Smooth muscle cell of the brain vasculature (primary cell): Measurements from ENCODE around the gene C2CD4D.
"Not testable (repeated sequence)": the region's sequence is repeated elsewhere in the genome, so short reads cannot be mapped to it uniquely, and the experiment has no call there.

Experiments
- DNase-seq: peaks from one replicate; pipeline ENCODE4 v3.0.0-alpha.2; 2012; ENCODE audit warnings: low read depth, low spot score

Gene C2CD4D

GRCh38 chr1:151839457-151840403, at the start of gene C2CD4D:
Gene C2CD4D, minus strand, starts transcription at chr1:151839820. Its CDS starts 831 bp downstream, at chr1:151838989.
- DNase-seq: no peak

DNA sequence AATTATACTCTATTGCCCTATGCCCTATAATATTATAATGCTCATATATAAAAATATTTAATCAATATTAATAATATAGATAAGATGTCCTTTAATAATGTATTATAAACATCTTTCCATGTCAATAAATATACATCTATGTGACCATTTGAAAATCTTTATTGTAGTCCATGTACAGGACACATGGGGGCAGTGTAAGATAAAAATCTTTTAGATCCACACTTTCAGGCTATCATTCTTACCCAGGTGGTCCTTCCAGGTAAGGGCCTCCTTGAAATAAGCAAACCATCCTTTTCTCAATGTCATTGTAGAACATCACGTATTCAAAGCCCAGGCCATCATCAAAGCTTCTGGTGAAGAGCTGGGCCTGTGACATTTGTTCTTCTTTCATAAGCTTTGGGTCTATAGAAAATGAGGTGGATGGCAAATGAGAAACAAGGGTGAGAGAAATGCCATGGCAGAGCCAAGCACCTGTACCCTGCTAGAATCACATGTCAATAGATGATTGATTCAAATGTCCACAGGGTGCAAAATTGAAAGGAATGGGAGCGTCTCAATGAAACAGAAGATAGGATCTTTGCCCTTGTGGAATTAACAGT, 49.5 kb upstream of the C2CD4D start:
- no peak for DNase-seq

DNA sequence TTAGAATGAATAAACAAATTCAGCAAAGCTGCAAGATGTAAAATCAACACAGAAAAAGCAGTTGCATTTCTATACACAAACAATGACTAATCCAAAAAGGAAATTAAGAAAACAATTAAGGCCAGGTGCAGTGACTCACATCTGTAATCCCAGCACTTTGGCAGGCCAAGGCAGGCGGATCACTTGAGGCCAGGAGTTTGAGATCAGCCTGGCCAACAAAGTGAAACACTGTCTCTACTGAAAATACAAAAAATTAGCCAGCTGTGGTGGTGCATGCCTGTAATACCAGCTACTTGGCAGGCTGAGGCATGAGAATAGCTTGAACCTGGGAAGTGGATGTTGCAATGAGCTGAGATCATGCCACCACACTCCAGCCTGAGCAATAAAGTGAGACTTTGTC, 47.4 kb upstream of the C2CD4D start:
- no peak for DNase-seq

DNA sequence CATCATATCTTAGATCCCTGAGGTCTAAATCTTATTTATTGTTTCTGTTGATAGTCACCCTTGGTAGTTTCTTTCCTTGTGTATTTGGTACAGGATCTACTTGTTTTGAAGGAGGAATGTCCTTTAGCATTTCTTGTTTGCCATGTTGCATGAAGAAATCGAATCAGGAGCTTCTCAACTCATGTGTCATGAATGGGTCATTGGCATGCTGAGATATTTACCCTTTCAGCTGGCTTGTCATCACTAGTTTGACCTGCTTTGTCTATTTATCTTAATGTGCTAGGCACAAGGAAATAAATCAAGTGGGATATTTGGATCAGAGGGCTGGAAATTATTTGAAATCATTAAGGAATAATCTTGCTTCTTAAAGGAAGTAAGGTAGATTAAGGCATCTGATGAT, 45.9 kb upstream of the C2CD4D start:
- no peak for DNase-seq

- not testable (repeated sequence) for DNase-seq
Observed at GRCh38 chr1:151884879-151885278, 45.3 kb upstream of the C2CD4D start.

GRCh38 chr1:151884445-151884844, 44.8 kb upstream of the C2CD4D start:
- not testable (repeated sequence) for DNase-seq

- DNase-seq: not testable (repeated sequence)
Observed at GRCh38 chr1:151883898-151884297, 44.3 kb upstream of the C2CD4D start.

GRCh38 chr1:151882918-151883317, 43.3 kb upstream of the C2CD4D start:
- DNase-seq: not testable (repeated sequence)

DNA sequence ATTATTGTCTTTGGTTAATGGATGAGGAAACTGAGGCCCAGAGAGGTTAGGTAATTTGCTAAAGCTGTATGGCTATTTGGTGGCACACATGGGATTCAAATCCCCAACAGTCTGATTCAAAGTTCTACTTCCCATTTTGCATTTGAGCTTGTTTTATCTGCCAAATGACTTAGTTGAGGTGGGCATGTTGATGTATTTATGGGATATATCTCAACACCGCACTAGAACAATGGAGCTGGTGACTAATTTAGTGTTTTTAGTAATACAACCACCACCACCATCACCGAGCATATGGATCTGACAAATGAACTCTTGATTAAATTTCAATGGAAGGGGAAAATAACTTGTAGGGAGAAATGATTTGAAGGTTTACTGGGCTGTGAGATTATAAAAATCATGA, 42.8 kb upstream of the C2CD4D start:
- no peak for DNase-seq

DNA sequence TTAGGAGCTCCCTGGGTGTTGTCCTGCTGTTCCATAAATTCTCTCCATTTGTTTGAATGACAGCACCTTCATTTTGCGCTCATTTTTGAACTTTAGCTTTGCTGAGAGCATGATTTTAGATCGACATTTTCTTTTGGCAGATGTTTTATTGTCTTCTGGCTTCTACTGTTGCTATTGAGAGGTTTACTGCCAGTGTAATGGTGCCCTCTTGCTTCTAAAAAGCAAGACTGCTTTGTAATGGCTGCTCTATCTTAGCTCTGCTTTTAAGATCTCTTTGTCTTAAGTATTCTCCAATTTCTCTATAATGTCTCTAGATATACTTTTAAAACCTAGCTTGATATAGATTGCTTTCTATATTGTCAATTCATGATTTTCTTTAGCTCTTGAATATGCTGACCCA, 41.9 kb upstream of the C2CD4D start:
- DNase-seq: no peak

- DNase-seq: no peak
Observed at GRCh38 chr1:151875419-151876097, 35.9 kb upstream of the C2CD4D start.

- not testable (repeated sequence) for DNase-seq
Observed at GRCh38 chr1:151872776-151873175, 33.2 kb upstream of the C2CD4D start.

- no peak for DNase-seq
Observed at GRCh38 chr1:151871284-151872030, 31.8 kb upstream of the C2CD4D start.

GRCh38 chr1:151868486-151868885, 28.9 kb upstream of the C2CD4D start:
- DNase-seq: no peak

- DNase-seq: no peak
Observed at GRCh38 chr1:151867765-151868411, 28.3 kb upstream of the C2CD4D start.

DNA sequence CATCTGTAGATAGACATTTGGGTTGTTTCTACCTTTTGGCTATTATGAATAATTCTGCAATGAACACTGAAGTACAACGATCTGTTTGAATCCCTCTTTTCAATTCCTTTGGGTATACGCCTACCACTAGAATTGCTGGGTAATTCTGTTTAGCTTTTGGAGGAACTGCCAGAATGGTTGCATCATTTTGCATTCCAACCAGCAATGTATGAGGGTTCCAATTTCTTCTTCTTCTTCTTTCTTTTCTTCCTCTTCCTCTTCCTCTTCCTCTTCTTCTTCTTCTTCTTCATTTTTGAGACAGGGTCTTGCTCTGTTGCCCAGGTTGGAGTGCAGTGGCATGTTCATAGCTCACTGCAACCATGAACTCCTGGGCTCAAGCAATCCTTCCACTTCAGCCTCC, 27.7 kb upstream of the C2CD4D start:
- no peak for DNase-seq

DNA sequence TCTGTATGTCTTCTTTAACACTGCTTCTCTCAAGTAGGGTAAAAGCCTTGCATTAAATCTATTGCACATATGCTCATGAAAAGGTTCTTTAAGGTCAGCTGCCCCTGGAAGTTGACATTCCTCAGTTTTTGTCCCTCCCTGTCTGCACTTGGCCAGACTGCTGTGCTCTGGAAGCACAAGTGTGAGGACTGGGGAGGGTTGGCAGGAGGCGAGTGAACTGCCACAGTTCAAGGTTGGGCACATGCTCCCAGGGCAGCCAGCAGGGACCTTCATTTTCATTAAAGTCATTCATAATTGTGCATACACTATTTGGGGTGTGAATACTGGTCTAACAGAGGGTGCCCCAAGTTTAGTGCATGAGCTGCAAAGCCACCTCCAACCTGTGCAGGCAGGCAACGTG, 24.8 kb upstream of the C2CD4D start:
- DNase-seq: no peak

DNA sequence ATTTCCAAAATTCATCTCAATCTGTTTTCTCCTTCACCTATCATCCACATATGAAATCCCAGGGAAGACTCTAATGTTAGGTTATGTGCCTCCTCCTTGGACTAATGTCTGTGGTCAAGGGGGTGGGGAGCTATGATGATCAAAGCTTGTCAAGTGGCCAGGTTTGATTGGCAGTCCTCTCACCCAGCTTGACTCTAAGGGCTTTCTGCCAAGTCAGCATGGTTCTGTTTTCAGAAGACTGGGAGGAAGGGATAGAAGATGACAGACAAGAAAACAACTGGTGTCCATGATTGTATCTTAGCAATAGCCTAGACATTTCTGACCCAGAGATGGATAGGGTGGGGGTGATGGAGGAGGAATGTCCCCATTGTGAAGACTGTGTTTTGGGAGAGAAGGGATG, 23.0 kb upstream of the C2CD4D start:
- DNase-seq: no peak

GRCh38 chr1:151860504-151861187, 21.0 kb upstream of the C2CD4D start:
- DNase-seq: no peak

GRCh38 chr1:151859891-151860293, 20.3 kb upstream of the C2CD4D start:
- DNase-seq: no peak
